ENCODE results near the gene FDXR.
A peak's percentile ranks its signal among the peaks of the same experiment; 100 is the strongest.
"Not testable (repeated sequence)": the region's sequence is repeated elsewhere in the genome, so short reads cannot be mapped to it uniquely, and the experiment has no call there.

Gene FDXR

GRCh38 chr17:74874615-74875037, 1.8 kb upstream of the FDXR start:
- H3K4me3 ChIP-seq (ENCODE audit: low read depth, low read length), result no peak overlapping the region
- no peak for DNase-seq (ENCODE audit: low read depth)

- no peak for DNase-seq (ENCODE audit: low read depth)
- H3K4me3 ChIP-seq (ENCODE audit: low read depth, low read length), result peak overlapping the region; percentile 74
Observed at GRCh38 chr17:74873874-74874614, 1.2 kb upstream of the FDXR start.

GRCh38 chr17:74873037-74873873, 461 bp upstream of the FDXR start:
- DNase-seq (ENCODE audit: low read depth), result peak; percentile 99
- peak overlapping the region; percentile 77 for H3K4me3 ChIP-seq (ENCODE audit: low read depth, low read length)

DNA sequence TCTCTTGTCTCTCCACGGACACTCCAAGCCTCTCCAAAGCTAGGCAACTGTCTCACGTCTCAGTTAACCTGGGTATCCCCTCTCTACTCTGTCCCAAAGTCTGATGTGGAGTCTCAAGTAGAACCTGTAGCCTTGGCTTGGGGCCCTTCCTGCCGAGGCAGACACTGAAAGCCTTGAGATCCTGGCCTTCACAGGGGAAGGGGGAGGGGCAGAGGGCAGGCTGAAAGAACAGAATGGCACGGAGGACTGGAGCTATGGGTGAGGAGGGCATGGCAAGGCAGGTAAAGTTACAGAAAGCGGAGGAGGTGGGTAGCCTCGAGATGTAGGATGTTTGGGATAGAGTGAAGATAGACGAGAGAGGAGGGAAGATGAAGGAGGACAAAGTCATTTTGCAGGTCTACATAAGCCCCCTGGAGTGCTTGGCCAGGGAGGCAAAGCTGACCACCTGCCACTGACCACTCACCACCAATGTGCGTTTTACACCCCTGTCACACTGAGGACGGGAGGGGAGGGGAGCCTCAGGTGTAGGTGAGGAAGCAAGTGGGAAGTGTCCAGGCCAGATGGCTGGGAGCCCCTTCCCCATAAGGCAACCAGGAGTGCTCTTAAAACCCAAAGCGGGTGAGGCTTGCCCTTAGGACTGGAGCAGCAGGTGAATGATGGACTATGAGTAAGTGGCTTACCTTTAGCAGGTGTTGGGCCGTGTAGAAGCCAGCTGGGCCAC, 1.3 kb downstream of the FDXR start:
- DNase-seq (ENCODE audit: low read depth), result no peak
- peak overlapping the region; percentile 77 for H3K4me3 ChIP-seq (ENCODE audit: low read depth, low read length)

DNA sequence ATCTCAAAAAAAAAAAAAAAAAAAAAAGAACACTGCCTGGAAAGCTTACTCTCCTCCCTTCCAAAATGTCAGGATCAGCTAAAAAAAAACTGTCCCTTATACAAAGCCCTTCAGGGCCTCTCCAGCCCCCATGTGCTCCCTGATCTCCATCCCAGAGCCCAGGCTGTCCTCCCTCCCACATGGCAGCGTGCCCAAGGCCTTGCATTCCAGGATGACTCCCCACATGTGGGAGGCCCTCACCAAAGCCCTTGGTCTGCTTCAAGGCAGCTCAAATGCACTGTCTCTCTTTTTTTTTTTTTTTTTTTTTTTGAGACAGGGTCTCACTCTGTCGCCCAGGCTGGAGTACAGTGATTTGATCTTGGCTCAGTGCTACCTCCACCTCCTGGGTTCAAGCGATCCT, 2.3 kb downstream of the FDXR start:
- H3K4me3 ChIP-seq (ENCODE audit: low read depth, low read length), result no peak overlapping the region
- DNase-seq (ENCODE audit: low read depth), result no peak

- not testable (repeated sequence) for H3K4me3 ChIP-seq (ENCODE audit: low read depth, low read length); DNase-seq (ENCODE audit: low read depth)
Observed at GRCh38 chr17:74870028-74870427, 2.8 kb downstream of the FDXR start.

DNA sequence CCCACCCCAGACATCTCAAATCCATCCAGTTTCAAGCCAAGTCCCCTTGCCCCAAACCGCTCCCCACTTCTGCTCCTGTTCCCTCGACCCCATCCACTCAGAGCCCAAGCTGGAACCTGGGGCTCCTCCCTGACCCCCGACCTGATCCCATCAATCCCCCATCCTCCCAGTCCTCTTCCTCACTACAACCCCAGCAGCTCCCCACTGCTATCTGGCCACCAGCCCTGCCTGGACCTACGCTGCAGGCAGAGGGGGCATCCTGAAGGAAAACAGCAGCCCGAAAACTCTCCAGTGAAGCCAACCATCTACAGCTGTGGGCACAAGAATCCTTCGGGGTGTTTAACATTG, 3.9 kb downstream of the FDXR start:
- DNase-seq (ENCODE audit: low read depth), result no peak
- H3K4me3 ChIP-seq (ENCODE audit: low read depth, low read length), result no peak overlapping the region

- no peak for DNase-seq (ENCODE audit: low read depth)
Observed at GRCh38 chr17:74868251-74868907, 4.4 kb downstream of the FDXR start.

GRCh38 chr17:74866198-74866835, 6.5 kb downstream of the FDXR start:
- no peak for DNase-seq (ENCODE audit: low read depth)
- no peak overlapping the region for H3K4me3 ChIP-seq (ENCODE audit: low read depth, low read length)

More at GRCh38 chr17:74868251-74868907, 4.4 kb downstream of the FDXR start:
- H3K4me3 ChIP-seq (ENCODE audit: low read depth, low read length), result no peak overlapping the region

DNA sequence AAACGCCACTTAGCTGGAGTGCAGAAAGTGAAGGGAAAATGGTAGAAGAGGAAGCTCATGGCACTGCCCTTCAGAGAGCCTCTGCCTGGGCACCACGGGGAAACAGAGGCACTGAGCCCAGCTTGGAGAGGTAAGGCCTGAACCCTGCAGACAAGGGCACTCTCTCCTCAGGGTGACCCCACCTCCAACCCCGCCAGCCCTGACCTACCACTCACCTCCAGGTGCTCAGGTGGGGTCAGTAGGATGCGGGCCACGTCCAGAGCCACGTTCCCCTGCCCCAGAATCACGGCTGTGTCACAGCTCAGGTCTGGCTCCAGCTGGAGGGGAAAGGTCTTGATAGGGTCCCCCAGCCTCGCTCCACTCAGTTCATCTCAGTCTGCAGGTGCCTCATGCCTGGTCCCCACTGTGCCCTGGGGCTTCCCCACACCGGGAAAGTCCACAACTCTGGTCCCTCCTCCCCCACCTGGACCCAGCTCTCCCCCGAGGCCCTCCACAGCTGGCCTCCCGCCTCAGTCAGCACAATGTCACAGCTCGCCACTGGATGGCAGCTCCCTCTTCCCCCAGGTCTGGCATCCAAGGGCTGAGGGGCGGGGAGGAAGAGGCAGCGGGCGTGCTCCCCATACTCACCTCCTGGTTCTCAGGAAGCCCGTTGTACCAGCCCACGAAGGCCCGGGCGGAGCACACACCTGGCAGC, 7.1 kb downstream of the FDXR start:
- no peak overlapping the region for H3K4me3 ChIP-seq (ENCODE audit: low read depth, low read length)
- DNase-seq (ENCODE audit: low read depth), result no peak

- H3K4me3 ChIP-seq (ENCODE audit: low read depth, low read length), result no peak overlapping the region
- DNase-seq (ENCODE audit: low read depth), result no peak
Observed at GRCh38 chr17:74864866-74865395, 7.9 kb downstream of the FDXR start.

- no peak for DNase-seq (ENCODE audit: low read depth)
- H3K4me3 ChIP-seq (ENCODE audit: low read depth, low read length), result no peak overlapping the region
Observed at GRCh38 chr17:74864297-74864865, 8.4 kb downstream of the FDXR start.

- DNase-seq (ENCODE audit: low read depth), result no peak
- H3K4me3 ChIP-seq (ENCODE audit: low read depth, low read length), result no peak overlapping the region
Observed at GRCh38 chr17:74863420-74864296, 9.1 kb downstream of the FDXR start.

DNA sequence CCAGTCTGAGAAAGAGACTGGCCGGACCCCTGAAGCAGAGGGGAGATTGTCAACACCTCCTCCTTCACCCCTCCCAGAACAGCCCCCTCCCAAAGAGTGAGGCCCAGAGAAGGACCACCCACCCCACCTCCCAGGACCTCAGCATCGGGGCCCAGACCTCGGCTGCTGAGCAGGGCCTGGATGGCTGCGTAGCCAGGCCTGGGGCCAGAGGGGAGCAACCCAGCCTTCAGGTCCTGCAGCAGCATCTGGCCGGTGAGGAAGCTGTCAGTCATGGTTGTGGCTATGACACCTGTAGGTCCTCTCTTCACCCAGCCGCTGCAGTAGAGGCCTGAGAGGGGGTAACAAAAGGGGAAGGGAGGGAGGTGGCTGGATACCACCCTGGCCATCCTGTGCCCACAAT, 9.9 kb downstream of the FDXR start:
- DNase-seq (ENCODE audit: low read depth), result no peak
- no peak overlapping the region for H3K4me3 ChIP-seq (ENCODE audit: low read depth, low read length)

DNA sequence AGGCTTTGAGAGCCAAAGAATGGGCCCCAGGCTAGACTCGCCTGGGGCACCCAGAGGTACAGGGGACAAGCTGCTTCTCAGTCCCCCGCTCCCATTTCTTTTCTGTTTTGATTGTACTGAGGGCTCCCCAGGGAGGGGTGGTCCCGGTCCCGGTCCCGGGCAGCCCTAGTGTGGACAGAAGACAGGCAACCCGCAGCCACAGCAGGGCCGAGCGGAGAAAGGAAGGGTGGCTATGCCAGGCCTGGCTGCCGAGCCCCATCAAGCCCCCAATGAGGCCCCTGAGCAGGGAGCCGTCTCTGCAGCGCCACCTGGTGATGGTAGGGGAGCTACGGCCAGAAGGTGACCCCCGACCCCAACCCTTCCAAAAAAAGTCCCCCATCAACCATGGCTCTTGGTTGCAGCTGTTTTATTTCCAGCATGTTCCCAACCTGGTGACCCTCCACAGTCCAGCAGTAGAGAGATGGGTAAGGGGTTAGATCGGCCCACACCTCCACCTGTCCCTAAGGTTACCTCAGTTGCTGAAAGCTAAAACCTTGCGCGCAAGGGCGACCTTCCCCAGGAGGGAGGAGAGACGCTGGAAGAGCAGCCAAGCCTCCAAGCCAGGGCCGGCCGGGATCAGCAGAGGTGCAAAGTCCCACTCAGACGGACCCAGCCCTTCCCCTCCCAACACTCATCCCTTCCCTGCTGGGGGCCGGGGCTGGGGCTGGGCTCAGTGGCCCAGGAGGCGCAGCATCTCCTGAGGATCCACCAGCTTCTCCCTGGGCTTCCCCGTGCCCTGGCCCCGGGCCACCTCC, 10.5 kb downstream of the FDXR start:
- no peak for DNase-seq (ENCODE audit: low read depth)
- no peak overlapping the region for H3K4me3 ChIP-seq (ENCODE audit: low read depth, low read length)

DNA sequence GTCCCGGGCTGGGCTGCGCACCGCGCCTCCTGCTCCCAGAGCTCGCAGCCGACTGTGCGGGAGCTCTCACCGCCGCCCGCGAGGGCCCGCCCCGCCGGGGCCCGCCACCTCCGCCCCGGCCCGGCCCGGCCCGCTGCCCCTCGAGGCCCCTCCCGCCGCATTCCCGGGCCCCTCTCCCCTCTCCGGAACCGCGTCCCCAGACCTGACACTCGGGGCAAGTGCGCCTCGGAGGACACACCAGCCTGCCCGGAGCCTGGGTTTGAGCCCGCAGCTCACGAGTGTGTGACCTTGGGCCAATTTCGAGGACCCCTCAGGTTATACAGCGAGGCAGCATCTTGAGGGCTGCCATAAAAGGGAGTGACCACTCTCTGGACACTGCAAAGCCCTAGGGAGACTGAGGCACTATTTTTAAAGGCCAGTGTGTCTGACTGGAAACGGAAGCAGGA, 11.1 kb downstream of the FDXR start:
- no peak for DNase-seq (ENCODE audit: low read depth)
- H3K4me3 ChIP-seq (ENCODE audit: low read depth, low read length), result no peak overlapping the region
